IPS DF 6.9 (cell line): ENCODE results near the gene KRTAP4-7.
"Not testable (repeated sequence)": the region's sequence is repeated elsewhere in the genome, so short reads cannot be mapped to it uniquely, and the experiment has no call there.

Source experiments
- DNase-seq: peaks from one replicate; pipeline ENCODE4 v3.0.0-alpha.2; 2013; ENCODE audit warnings: low read depth, low spot score
- H3K27ac ChIP-seq: one replicate; pipeline ENCODE4 v1.5.1; 2013; ENCODE audit warnings: low read length, control low read depth
- H3K27me3 ChIP-seq: 2 replicates; pipeline ENCODE4 v1.6.1; 2013; ENCODE audit warnings: mild to moderate bottlenecking, low read length; ENCODE audit not compliant: control insufficient read depth, insufficient read depth
- H3K36me3 ChIP-seq: 2 replicates; pipeline ENCODE4 v1.6.1; 2013; ENCODE audit warnings: low read length; ENCODE audit not compliant: control insufficient read depth, insufficient read depth
- H3K4me1 ChIP-seq: 2 replicates; pipeline ENCODE4 v1.6.1; 2013; ENCODE audit warnings: low read length; ENCODE audit not compliant: control insufficient read depth, insufficient read depth
- H3K4me3 ChIP-seq: 2 replicates; pipeline ENCODE4 v1.5.1; 2013; ENCODE audit warnings: mild to moderate bottlenecking, low read length
- H3K9me3 ChIP-seq: 2 replicates; pipeline ENCODE4 v1.6.1; 2013; ENCODE audit warnings: low read length, inconsistent platforms; ENCODE audit not compliant: control insufficient read depth, insufficient read depth
- WGBS: extraction: QIAGEN DNeasy Blood & Tissue Kit; methylation state at CpG from one replicate; pipeline ENCODE4 v1.1.7; 2013; ENCODE audit warnings: mixed read lengths, missing lambda C conversion rate; ENCODE audit not compliant: insufficient read length, insufficient coverage; 5-methylcytosine and 5-hydroxymethylcytosine counted together

Gene KRTAP4-7

GRCh38 chr17:41065829-41066624 is 17.9 kb upstream of the KRTAP4-7 start, which contains the start of gene KRTAP2-4:
Gene KRTAP2-4 (minus strand): TSS chr17:41065879. CDS start chr17:41065845, 34 bp downstream.
- Histone ChIP-seq H3K36me3 (no peaks in the 10 kb centered on the region), H3K27ac (no peak within 1 kb of the TSS), H3K4me3 (no peak within 1 kb of the TSS), H3K27me3 (no peaks in the 10 kb centered on the region), H3K9me3 (no peaks in the 10 kb centered on the region), H3K4me1 (no peaks in the 10 kb centered on the region)
- no peak for DNase-seq
- 100% methylated on average over 1 of the region's 6 CpGs for WGBS

- Histone ChIP-seq H3K27me3 (no peaks in the 10 kb centered on the region), H3K36me3 (no peaks in the 10 kb centered on the region), H3K4me3 (no peak overlapping the region), H3K4me1 (no peaks in the 10 kb centered on the region), H3K9me3 (no peaks in the 10 kb centered on the region), H3K27ac (no peak overlapping the region)
- DNase-seq = no peak
These were observed 16.7 kb upstream of the KRTAP4-7 start for GRCh38 chr17:41067281-41067680.

- H3K36me3 ChIP-seq = no peaks in the 10 kb centered on the region
- H3K4me3 ChIP-seq = no peak overlapping the region
- no peaks in the 10 kb centered on the region for H3K27me3 ChIP-seq
- no peak overlapping the region for H3K27ac ChIP-seq
- H3K4me1 ChIP-seq = no peaks in the 10 kb centered on the region
- no peak for DNase-seq
- H3K9me3 ChIP-seq = no peaks in the 10 kb centered on the region
- no CpG with 5 or more reads among the region's 3 CpGs for WGBS
These were observed 14.9 kb upstream of the KRTAP4-7 start for GRCh38 chr17:41069031-41069430.

GRCh38 chr17:41071606-41072360 is 12.2 kb upstream of the KRTAP4-7 start:
- Histone ChIP-seq H3K9me3 (no peaks in the 10 kb centered on the region), H3K27ac (no peak overlapping the region), H3K4me1 (no peaks in the 10 kb centered on the region), H3K36me3 (no peaks in the 10 kb centered on the region), H3K4me3 (no peak overlapping the region), H3K27me3 (no peaks in the 10 kb centered on the region)
- WGBS = no CpG with 5 or more reads among the region's 5 CpGs
- DNase-seq = no peak

GRCh38 chr17:41073676-41074075 is 10.3 kb upstream of the KRTAP4-7 start:
- Histone ChIP-seq H3K27me3 (no peaks in the 10 kb centered on the region), H3K27ac (no peak overlapping the region), H3K36me3 (no peaks in the 10 kb centered on the region), H3K4me1 (no peaks in the 10 kb centered on the region), H3K9me3 (no peaks in the 10 kb centered on the region), H3K4me3 (no peak overlapping the region)
- no CpG with 5 or more reads among the region's 2 CpGs for WGBS
- no peak for DNase-seq

GRCh38 chr17:41076788-41077187 is 7.2 kb upstream of the KRTAP4-7 start:
- DNase-seq = no peak
- no peaks in the 10 kb centered on the region for H3K36me3 ChIP-seq
- H3K27ac ChIP-seq = no peak overlapping the region

GRCh38 chr17:41082626-41083025 is 1.3 kb upstream of the KRTAP4-7 start:
- no peak for DNase-seq
- H3K27me3 ChIP-seq = no peaks in the 10 kb centered on the region
- no peaks in the 10 kb centered on the region; the same call in 1 of the 2 replicates for H3K4me1 ChIP-seq
- H3K4me3 ChIP-seq = no peak overlapping the region
- H3K27ac ChIP-seq = no peak overlapping the region
- no peaks in the 10 kb centered on the region for H3K9me3 ChIP-seq
- no peaks in the 10 kb centered on the region for H3K36me3 ChIP-seq
- WGBS = no CpG with 5 or more reads among the region's 4 CpGs

More at GRCh38 chr17:41076788-41077187, 7.2 kb upstream of the KRTAP4-7 start:
- no peaks in the 10 kb centered on the region for H3K9me3 ChIP-seq
- H3K4me1 ChIP-seq = no peaks in the 10 kb centered on the region
- H3K27me3 ChIP-seq = no peaks in the 10 kb centered on the region
- no peak overlapping the region for H3K4me3 ChIP-seq

GRCh38 chr17:41083427-41083826 is 523 bp upstream of the KRTAP4-7 start:
- not testable (repeated sequence) for H3K27ac ChIP-seq, H3K9me3 ChIP-seq, H3K4me3 ChIP-seq, H3K36me3 ChIP-seq, H3K4me1 ChIP-seq, DNase-seq, H3K27me3 ChIP-seq
- WGBS = no CpG with 5 or more reads among the region's 2 CpGs

- WGBS = no CpG with 5 or more reads among the region's 4 CpGs
- not testable (repeated sequence) for H3K27me3 ChIP-seq, H3K36me3 ChIP-seq, H3K4me1 ChIP-seq, DNase-seq, H3K4me3 ChIP-seq, H3K27ac ChIP-seq, H3K9me3 ChIP-seq
These were observed 4.9 kb downstream of the KRTAP4-7 start for GRCh38 chr17:41088760-41089352.

GRCh38 chr17:41096055-41096454 is 12.1 kb downstream of the KRTAP4-7 start:
- Histone ChIP-seq H3K36me3 (no peaks in the 10 kb centered on the region), H3K27ac (no peak overlapping the region), H3K9me3 (no peaks in the 10 kb centered on the region), H3K4me1 (peaks cover 2% of the 10 kb centered on the region; the same call in 1 of the 2 replicates), H3K27me3 (no peaks in the 10 kb centered on the region), H3K4me3 (no peak overlapping the region)
- DNase-seq = no peak
- WGBS = no CpG with 5 or more reads among the region's 7 CpGs
